ENCODE data around the gene CFAP119.
"Not testable (repeated sequence)": the region's sequence is repeated elsewhere in the genome, so short reads cannot be mapped to it uniquely, and the experiment has no call there.

Gene CFAP119

DNA sequence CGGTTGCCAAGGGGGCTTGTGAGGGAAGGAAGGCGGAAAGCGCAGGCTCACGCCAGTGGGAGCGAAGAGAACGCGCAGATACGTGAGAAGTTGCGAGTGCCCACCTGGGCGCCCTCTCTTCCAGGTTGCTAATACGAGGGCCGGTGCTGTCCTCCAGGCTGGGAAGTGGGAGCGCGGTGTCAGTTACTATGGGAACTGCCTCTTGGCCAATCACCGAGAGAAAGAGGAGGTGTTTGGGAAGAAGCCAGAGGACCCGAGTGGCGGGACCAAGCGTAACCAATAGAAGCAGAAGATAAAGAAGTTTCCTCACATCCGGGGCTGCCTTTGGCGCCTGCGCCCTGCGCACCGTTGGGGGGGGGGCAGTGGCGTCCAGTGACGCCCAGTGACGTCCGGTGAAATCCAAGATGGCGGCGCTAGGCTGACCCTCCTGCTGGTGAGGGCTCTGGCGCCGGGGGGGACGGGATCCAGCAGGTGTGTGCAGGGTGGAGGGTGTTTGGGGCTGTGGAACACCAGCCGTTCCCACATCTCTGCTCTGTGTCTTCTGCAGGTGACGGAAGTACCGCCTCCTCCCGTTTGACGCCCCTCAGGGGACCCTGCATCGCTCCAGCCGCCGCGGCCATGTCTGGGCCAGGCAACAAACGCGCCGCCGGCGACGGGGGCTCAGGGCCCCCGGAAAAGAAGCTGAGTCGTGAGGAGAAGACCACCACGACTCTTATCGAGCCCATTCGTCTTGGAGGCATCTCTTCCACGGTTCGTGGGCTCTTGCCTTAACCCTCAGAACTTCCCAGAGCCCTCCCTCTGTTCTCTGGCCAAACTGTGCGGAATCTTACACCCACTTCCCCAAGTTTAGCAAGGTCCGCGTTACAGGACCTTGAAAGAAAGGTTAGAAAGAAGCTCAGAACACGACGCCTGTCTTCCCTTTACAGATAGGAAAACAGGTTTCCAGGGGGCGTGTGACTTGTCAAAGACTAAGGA is at the start of gene CFAP119, which contains the start of gene RNF40:
Gene CFAP119 (minus strand): TSS at position 135 of the 975 bp plus-strand sequence. CDS start 314 bp downstream, outside the sequence.
Gene RNF40 (plus strand): TSS at position 395 of the 975 bp plus-strand sequence. CDS start 224 bp downstream, at position 619.
- DNase-seq (ENCODE audit: low read depth in 2 of 2) = peak; percentile 81 to 86

DNA sequence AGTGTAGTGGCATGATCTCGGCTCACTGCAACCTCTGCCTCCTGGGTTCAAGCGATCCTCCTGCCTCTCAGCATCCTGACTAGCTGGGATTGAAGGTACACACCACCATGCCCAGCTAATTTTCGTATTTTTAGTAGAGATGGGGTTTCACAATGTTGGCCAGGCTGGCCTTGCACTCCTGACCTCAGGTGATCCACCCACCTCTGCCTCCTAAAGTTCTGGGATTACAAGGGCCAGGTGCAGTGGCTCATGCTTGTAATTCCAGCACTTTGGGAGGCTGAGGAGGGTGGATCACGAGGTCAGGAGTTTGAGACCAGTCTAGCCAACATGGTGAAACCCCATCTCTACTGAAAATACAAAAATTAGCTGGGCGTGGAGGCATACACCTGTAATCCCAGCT is 47.8 kb upstream of the CFAP119 start:
- DNase-seq (ENCODE audit: low read depth in 2 of 2) = not testable (repeated sequence)

DNA sequence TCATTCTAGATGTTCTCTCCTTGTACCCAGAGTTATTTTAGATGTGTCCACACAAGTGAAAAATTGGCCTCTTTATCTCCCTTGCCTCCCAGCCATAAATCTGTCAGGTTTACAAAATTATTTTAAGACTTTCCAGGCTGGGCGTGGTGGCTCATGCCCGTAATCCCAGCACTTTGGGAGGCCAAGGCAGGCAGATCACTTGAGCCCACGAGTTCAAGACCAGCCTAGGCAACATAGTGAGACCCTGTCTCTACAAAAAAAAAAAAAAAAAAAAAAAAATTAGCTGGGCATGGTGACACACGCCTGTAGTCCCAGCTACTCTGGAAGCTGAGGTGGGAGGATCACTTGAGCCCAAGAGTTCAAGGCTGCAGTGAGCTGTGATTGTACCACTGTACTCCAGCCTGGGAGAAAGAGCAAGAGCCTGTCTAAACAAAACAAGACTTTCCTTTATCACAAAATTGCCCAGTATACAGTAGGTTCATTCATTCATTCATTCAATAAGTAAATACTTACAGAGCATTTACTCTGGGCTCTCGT is 47.1 kb upstream of the CFAP119 start:
- DNase-seq (ENCODE audit: low read depth in 2 of 2) = not testable (repeated sequence)

DNA sequence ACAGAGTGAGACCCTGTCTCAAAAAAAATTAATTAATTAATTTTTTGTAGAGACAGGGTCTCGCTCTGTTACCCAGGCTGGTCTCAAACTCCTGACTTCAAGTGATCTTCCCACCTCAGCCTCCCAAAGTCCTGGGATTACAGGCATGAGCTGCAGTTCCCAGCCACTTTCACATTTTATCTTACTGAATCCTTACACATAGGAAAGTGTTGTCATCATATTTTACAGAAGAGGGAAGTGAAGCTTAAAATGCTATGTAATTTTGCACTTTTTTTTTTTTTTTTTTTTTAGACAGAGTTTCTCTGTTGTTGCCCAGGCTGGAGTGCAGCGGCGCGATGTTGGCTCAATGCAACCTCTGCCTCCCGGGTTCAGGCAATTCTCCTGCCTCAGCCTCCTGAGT is 46.3 kb upstream of the CFAP119 start:
- DNase-seq (ENCODE audit: low read depth in 2 of 2) = no peak

DNA sequence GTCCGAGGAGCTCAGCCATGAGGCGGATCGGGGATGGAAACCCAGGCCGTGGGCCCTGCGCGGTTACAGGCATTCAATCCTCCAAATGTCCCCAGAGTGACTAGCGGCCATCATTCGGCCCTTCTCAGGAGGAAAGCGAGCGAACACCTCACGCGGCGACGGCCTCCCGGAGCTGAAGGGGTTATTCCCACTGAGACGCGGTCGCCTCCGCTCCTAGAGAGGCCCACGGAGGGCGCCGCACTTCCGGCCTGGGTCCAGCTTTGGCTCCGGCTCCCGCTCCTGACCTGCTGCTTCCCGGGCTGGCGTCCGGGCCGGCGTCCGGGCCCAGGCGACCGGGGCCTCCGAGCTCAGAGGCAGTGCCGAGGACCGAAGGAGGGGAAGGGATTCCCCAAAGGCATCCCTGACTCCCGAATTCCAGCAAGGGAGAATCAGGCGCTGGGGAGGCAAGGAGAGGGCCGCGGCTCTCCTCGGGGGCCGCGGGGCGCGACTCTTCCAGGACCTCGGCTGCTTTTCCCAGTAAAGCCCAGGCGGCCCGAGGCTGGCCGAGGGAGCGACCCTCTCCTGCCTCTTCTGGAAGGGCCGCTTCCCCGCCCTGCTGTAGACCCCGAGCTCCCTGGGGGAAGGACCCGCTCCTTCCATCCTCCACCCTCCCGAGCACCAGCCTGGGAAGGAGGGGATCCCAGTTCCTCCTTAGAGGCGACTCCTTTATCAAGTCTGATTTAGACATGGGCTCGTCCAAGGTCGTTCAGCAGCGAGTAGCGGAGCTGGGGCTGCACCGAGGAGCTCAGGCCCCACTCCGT is 43.7 kb upstream of the CFAP119 start:
- peak; percentile 31 to 40 for DNase-seq (ENCODE audit: low read depth in 2 of 2)

DNA sequence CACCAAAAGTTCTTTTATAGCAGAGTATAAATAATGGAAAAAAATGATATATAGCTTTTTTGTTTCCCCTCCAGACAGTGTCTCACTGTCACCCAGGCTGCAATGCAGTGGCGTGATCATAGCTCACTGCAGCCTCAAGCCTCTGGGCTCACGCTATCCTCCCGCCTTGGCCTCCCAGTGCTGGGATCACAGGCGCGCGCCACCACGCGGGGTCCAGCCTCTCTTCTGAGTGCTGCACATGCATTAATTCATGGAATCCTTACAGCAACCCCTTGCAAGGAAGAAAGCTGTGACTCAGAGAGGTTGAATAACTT is 43.2 kb upstream of the CFAP119 start:
- peak in 1 of 2 experiments; percentile 14 for DNase-seq (ENCODE audit: low read depth in 2 of 2)

DNA sequence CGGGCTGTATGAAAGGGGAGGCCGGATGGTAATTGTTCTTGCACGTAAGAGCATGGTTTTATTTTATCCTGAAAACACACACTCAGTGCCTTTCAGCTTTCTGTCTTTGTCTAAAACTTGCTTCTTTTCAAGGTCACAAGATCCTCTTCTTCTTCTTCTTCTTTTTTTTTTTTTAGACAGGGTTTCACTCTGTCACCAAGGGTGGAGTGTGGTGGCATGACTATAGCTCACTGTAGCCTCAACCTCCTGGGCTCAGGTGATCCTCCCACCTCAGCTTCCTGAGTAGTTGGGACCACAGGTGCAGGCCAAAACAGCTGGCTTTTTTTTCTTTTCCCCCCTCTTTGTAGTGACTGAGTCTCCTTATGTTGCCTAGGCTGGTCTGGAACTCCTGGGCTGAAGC is 41.1 kb upstream of the CFAP119 start:
- no peak for DNase-seq (ENCODE audit: low read depth in 2 of 2)

DNA sequence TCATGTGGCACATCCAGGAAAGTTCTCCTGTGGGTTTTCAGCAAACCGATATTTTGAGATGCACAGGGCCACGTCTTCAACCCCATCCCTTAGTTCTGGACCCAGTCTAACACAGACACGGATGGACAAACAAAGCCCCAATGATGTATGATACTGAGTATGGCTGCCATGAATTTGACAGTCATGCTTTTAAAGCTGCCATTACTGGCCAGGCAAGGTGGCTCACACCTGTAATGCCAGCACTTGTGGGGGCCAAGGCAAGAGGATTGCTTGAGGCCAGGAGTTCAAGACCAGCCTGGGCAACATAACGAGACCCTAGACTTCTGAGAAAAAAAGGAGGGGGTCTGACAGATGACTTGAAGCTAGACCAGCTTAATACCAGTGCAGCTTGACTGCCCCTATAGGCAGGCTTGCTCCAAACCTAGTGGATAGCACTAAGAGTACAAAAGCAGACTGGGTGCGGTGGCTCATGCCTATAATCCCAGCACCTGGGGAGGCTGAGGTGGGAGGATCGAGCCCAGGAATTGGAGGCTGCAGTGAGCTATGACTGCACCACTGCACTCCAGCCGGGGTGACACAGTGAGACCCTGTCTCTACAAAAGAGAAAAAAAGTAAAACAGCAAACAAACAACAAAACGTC is 35.9 kb upstream of the CFAP119 start:
- no peak for DNase-seq (ENCODE audit: low read depth in 2 of 2)

DNA sequence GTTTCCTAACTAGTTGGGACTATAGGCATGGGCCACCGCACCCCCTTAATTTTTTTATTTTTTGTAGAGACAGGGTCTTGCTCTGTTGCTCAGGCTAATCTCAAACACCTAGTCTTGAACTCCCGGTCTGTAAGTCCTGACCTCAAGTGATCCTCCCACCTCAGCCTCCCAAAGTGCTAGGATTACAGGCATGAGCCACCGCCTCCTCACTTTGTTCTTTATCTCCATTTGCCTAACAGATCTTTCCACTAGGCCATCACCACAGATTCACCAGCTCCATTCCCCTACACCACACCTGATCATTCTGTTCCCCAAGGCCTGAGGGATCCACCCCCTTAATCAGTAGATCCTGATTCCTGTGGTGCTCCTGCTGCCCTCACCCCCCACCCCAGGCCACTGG is 32.8 kb upstream of the CFAP119 start:
- no peak for DNase-seq (ENCODE audit: low read depth in 2 of 2)

DNA sequence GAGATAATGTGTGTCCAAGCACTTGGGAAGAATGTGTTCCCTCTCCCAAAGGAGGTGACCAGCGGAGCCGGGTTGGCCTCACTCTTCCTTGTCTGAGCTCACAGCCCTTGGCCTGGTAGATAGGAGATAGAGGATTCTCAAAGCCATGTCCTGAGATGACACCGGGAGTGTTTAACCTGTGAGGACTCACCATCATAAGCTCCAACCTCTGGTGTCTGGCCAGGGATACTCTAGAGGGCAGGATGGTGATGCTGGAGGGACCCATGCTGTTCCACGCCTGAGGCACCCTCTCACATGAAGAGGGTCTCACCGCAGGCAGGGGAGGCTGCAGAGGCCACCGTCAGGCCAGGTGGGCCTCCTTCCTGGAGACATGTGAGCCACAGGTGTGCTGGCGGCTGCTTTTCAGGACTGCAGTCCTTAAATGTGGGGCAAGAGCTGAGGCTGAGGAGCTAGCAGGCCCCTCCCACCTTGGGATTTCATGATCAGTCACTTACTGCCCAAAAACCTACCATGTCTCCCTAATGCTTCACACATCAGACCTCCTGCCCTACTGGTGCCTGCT is 31.7 kb upstream of the CFAP119 start:
- DNase-seq (ENCODE audit: low read depth in 2 of 2) = no peak

DNA sequence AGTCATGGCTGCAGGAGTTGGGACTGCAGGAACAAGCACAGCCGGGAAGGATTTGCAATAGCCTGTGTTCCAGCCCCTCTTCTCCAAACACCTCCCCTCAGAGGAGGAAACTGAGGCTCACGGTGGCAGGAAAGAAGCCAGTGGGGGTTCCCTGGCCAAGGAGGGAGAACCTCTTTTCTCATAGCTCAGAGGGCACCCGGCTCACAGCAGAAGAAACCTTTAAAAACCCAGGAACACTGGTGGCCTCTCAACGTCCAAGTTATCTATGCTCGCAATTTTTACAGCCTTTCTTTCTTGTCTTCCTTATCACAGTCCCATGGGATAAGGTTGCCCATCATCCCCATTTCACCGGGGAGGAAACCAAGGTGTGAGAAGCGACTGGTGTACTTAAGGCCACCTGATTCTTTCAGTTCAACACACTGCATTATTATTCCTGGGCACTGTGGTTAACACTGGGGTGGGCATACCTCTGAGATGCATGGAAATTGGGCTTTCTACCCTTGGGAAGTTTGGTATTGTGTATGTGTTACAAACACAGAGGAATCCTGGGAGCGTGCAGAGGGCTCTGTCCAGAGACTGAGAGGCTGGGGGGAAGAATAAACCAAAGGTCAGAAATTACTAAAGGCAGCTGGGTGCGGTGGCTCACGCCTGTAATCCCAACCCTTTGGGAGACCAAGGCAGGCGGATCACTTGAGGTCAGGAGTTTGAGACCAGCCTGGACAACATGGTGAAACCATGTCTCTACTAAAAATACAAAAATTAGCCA is 25.9 kb upstream of the CFAP119 start:
- no peak for DNase-seq (ENCODE audit: low read depth in 2 of 2)

DNA sequence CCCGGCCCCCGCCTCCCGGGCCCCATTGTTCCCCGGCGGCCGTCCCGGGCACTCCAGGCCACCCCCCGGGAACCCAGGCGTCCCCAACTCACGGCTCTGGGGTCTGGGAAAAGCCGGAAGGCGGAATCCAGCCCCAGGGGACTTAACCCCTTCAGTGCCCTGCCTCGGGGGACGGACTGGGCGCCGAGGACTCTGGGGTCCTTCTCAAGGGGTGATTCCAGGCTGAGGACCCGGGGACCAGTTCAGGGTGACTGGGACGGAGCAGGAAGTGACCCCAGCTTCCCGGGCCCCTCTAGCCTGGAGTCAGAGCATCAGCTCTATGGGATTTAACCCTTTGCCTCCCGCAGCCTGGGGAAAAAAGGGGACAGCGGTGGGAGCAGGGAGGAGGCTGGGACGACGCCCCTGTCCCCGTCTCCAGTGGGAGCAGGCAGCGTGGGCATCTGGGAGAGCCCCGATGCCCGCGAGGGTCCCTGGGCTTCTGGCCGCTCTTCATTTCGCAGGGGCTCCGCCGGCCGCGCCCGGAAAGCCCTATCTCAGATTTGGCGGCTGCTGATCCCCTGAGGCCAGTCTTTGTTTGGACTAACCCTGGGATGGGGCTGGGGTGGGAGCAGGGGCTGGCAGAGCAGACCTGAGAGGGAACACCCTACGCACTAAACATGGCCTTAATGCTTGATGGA is 25.2 kb upstream of the CFAP119 start, which contains the start of gene ZNF629:
Gene ZNF629 (minus strand): TSS at position 270 of the 677 bp plus-strand sequence. CDS start 2,723 bp downstream, outside the sequence.
- DNase-seq (ENCODE audit: low read depth in 2 of 2) = no peak

DNA sequence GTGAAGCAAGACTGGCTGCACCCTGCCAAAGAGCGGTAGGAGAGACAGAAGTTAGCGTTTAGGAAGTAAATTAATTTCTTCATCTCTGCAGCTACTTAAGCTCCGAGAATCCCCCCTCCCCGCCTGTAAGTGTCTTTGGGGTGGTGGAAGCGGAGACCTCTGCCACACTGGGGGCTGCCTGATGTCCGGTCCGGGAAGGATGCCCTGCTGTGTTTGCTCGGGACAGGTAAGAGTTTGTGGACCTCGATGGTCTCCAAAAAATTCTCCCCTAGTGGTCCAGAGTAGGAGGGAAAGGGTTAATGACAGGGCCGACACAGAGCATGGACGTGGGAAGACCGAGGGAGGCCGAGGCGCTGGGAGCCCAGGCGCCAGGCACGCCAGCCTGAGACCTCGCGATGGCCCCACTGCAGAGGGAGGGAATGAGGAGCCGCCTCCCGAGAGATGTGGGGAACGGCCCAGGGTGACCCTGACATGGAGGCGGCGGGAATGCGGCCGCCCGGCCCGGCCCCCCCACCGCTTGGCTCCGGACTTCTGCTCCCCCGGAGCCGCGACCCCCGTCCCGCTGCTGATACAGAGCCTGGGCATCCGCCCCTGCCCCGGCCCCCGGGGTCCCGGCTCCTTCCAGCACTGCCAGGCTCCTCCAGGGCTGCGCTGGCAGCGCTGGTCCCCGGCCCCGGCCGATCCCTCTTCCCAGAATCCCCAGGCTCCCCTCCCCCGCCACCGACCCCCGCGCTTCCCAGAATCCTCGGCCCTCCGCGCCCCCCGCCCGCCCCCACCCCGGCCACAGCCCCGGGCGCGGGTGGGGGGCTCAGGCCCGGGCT is 24.5 kb upstream of the CFAP119 start:
- no peak for DNase-seq (ENCODE audit: low read depth in 2 of 2)

DNA sequence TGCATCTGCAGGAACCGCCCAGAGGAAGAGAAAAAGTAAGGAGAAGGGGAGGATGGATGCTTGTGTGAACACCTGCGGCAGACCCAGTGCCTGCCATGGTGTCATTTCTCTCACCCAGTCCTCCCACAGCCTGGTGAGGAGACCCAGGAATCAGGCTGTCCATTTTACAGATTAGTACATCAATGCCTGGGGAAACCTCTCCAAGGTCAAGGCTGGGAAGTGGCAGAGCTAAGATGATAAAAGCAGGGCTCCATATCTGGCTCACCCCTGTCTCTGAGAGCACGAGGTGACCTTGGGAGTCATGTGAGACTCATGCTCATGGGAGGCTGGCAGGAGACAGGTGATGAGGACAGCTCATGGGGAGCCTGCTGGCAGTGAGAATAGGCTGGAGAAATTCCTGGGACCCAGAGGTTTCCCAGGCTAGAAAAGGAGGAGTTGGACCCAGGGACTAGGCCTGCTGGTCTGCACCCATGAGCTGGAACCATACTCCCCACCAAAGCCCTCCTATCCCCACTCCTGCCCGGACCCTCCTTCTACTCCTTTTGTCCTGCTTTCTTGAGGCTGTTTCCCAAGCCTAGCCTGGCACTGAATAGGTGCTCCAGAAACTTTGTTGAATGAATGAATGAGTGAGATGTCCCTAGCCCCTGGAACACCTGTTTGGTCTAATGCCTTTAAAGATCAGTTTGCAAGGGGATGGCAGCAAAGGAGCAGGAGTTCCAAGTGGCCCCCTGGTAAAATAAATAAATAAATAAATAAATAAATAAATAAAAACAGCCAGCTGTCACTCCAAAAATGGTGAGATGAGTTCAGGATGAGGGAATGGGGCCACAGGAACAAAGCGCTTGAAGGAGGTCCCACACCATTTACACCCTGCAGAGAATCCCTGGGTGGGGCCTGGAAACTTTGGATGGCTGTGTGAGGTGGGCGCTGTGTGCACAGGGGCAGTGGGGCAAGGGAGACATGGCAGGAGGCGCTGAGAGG is 23.6 kb upstream of the CFAP119 start:
- DNase-seq (ENCODE audit: low read depth in 2 of 2) = no peak

DNA sequence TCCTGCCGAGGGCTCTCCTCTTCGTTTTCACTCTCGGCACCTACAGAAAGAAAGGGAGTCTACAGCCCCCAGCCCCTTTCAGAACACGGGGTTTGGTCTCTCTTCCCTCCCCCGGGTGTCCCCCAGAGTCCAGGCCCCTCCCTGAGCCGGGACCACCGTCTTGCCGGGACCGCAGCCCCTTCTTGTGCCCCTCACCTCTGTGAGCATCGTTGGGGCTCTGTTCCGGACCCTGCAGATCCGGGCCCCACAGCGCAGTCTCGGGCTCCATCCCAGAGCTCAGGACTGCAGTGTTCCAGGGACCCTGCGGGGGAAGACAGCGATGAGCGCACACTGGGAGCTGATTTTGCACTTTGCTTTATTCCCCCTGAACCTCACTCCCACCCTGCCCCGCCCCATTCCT is 22.4 kb upstream of the CFAP119 start:
- no peak for DNase-seq (ENCODE audit: low read depth in 2 of 2)

DNA sequence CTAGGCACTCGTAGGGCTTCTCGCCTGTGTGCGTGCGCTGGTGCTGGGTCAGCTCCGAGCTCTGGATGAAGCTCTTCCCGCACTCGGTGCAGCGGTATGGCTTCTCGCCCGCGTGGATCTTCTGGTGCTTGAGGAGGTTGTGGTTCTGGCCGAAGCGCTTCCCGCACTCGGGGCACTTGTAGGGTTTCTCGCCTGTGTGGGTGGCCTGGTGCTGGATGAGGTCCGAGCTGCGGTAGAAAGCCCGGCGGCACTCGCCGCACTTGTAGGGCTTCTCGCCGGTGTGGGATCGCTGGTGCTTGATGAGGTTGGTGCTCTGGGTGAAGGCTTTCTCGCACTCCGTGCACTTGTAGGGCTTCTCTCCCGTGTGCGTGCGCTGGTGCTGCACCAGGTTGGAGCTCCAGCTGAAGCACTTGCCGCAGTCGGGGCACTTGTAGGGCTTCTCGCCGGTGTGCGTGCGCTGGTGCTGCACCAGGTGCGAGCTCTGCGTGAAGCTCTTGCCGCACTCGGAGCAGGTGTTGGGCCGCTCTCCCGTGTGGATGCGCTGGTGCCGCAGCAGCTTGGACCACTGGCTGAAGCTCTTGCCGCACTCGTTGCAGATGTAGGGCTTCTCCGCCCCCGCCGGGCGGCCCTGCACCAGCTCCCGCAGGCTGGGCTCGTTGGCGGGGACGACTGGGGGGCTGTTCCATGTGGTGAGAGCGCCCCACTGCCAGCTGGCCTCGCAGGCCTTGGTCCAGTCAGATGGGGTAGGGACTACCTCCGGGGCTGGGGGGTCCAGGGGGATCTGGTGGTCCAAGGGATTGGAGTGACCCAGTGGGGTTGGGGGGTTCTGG is 21.6 kb upstream of the CFAP119 start:
- DNase-seq (ENCODE audit: low read depth in 2 of 2) = no peak
